ENCODE measurements around the gene PLEKHM2. TPM values are rescaled to one million over a fixed set of nuclear protein-coding genes. Genes with fewer than 3 reads are reported as not detected.
A peak's percentile ranks its signal among the peaks of the same experiment; 100 is the strongest.

Gene PLEKHM2
- total and polyA plus RNA-seq, 4 donors = 32.5 to 79.2 (median 63.1) TPM

- DNase-seq (no peak), ATAC-seq (ENCODE audit: insufficient read depth, low FRiP score) (no peak)
- H3K27me3 ChIP-seq (ENCODE audit: control insufficient read depth in 3 of 3, insufficient read depth in 3 of 3, low read length in 2 of 3) = no peaks in the 10 kb centered on the region
- H3K4me1 ChIP-seq (ENCODE audit: control insufficient read depth in 5 of 5, insufficient read depth in 5 of 5, low read length in 5 of 5) = peaks cover 13 to 24% (median 18%) of the 10 kb centered on the region in 5 donors
- no peak for TF ChIP-seq CTCF (IDR thresholded peaks at IDR 0.05; ENCODE audit: control extremely low read depth, extremely low read depth)
- no peak overlapping the region for H3K4me3 ChIP-seq
- peak overlapping the region; percentile 59 to 73 for H3K27ac ChIP-seq (ENCODE audit: low read depth in 1 of 2, low read length in 1 of 2)
- WGBS, 2 donors = 73 to 83% methylated on average over 19 of the region's 19 CpGs
- H3K9me3 ChIP-seq (ENCODE audit: control insufficient read depth in 4 of 4, insufficient read depth in 3 of 4, low read length in 3 of 4) = peaks cover 0 to 2% (median 0%) of the 10 kb centered on the region in 4 donors
- peak overlapping the region; percentile 59 to 60 for H3K9ac ChIP-seq (ENCODE audit: insufficient read depth in 1 of 2, low read length in 2 of 2)
- H3K36me3 ChIP-seq (ENCODE audit: control insufficient read depth in 4 of 4, insufficient read depth in 4 of 4, low read length in 4 of 4) = peaks cover 0 to 7% (median 3%) of the 10 kb centered on the region in 4 donors
These were observed 18.8 kb downstream of the PLEKHM2 start for GRCh38 chr1:15702722-15703550.

- peak overlapping the region; percentile 59 to 73 for H3K27ac ChIP-seq (ENCODE audit: low read depth in 1 of 2, low read length in 1 of 2)
- peak overlapping the region; percentile 59 to 60 for H3K9ac ChIP-seq (ENCODE audit: insufficient read depth in 1 of 2, low read length in 2 of 2)
- H3K4me3 ChIP-seq = no peak overlapping the region
- 40 to 69% methylated on average over 9 of the region's 9 CpGs for WGBS, 2 donors
- peaks cover 13 to 24% (median 18%) of the 10 kb centered on the region in 5 donors for H3K4me1 ChIP-seq (ENCODE audit: control insufficient read depth in 5 of 5, insufficient read depth in 5 of 5, low read length in 5 of 5)
- peak; percentile 82 to 87 (median 85) for DNase-seq
- peaks cover 0 to 7% (median 3%) of the 10 kb centered on the region in 4 donors for H3K36me3 ChIP-seq (ENCODE audit: control insufficient read depth in 4 of 4, insufficient read depth in 4 of 4, low read length in 4 of 4)
- no peak for TF ChIP-seq CTCF (IDR thresholded peaks at IDR 0.05; ENCODE audit: control extremely low read depth, extremely low read depth)
- peak; percentile 80 for ATAC-seq (ENCODE audit: insufficient read depth, low FRiP score)
- peaks cover 0 to 2% (median 0%) of the 10 kb centered on the region in 4 donors for H3K9me3 ChIP-seq (ENCODE audit: control insufficient read depth in 4 of 4, insufficient read depth in 3 of 4, low read length in 3 of 4)
- no peaks in the 10 kb centered on the region for H3K27me3 ChIP-seq (ENCODE audit: control insufficient read depth in 3 of 3, insufficient read depth in 3 of 3, low read length in 2 of 3)
These were observed 19.4 kb downstream of the PLEKHM2 start for GRCh38 chr1:15703562-15703961.

GRCh38 chr1:15704526-15705183 is 20.5 kb downstream of the PLEKHM2 start:
- peaks cover 13 to 24% (median 18%) of the 10 kb centered on the region in 5 donors for H3K4me1 ChIP-seq (ENCODE audit: control insufficient read depth in 5 of 5, insufficient read depth in 5 of 5, low read length in 5 of 5)
- ATAC-seq (ENCODE audit: insufficient read depth, low FRiP score) = no peak
- no peak for TF ChIP-seq CTCF (IDR thresholded peaks at IDR 0.05; ENCODE audit: control extremely low read depth, extremely low read depth)

More at GRCh38 chr1:15704526-15705183, 20.5 kb downstream of the PLEKHM2 start:
- no peak overlapping the region for H3K4me3 ChIP-seq
- H3K27me3 ChIP-seq (ENCODE audit: control insufficient read depth in 3 of 3, insufficient read depth in 3 of 3, low read length in 2 of 3) = no peaks in the 10 kb centered on the region
- H3K36me3 ChIP-seq (ENCODE audit: control insufficient read depth in 4 of 4, insufficient read depth in 4 of 4, low read length in 4 of 4) = peaks cover 0 to 7% (median 3%) of the 10 kb centered on the region in 4 donors
- H3K9ac ChIP-seq (ENCODE audit: insufficient read depth in 1 of 2, low read length in 2 of 2) = no peak overlapping the region
- no peak for DNase-seq
- H3K27ac ChIP-seq (ENCODE audit: low read depth in 1 of 2, low read length in 1 of 2) = peak overlapping the region; percentile 66 to 74
- peaks cover 0 to 2% (median 0%) of the 10 kb centered on the region in 4 donors for H3K9me3 ChIP-seq (ENCODE audit: control insufficient read depth in 4 of 4, insufficient read depth in 3 of 4, low read length in 3 of 4)
- 88 to 90% methylated on average over 17 of the region's 17 CpGs for WGBS, 2 donors
